DMS79 treated with DMSO at 0.1 percent for 48 hours (cell line): ENCODE data around the gene RHOF.
A peak's percentile ranks its signal among the peaks of the same experiment; 100 is the strongest.

Source experiments
- DNase-seq: peaks from one replicate; lab custom pipeline; 2025; lab: John Stamatoyannopoulos, UW

RHOF gene, protein sequence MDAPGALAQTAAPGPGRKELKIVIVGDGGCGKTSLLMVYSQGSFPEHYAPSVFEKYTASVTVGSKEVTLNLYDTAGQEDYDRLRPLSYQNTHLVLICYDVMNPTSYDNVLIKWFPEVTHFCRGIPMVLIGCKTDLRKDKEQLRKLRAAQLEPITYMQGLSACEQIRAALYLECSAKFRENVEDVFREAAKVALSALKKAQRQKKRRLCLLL

DNA sequence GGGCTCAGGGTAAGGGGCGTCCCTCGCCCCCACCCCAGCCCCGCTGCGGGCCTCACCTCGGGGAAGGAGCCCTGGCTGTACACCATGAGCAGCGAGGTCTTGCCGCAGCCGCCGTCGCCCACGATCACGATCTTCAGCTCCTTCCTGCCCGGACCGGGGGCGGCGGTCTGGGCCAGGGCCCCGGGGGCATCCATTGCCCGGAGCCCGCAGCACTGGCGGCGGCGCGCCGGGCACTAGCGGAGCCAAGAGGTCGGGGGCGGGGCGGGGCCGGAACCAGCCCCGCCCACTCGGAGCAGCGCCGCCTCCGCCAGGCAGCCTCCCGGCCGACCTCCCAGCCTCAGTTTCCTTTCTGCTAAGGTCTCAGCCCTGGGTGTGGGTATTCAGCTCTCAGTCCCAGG, at the start of gene RHOF:
TSS of gene RHOF (minus strand) at position 249 of the 398 bp plus-strand sequence. CDS start at position 194, 55 bp downstream.
- no peak for DNase-seq

DNA sequence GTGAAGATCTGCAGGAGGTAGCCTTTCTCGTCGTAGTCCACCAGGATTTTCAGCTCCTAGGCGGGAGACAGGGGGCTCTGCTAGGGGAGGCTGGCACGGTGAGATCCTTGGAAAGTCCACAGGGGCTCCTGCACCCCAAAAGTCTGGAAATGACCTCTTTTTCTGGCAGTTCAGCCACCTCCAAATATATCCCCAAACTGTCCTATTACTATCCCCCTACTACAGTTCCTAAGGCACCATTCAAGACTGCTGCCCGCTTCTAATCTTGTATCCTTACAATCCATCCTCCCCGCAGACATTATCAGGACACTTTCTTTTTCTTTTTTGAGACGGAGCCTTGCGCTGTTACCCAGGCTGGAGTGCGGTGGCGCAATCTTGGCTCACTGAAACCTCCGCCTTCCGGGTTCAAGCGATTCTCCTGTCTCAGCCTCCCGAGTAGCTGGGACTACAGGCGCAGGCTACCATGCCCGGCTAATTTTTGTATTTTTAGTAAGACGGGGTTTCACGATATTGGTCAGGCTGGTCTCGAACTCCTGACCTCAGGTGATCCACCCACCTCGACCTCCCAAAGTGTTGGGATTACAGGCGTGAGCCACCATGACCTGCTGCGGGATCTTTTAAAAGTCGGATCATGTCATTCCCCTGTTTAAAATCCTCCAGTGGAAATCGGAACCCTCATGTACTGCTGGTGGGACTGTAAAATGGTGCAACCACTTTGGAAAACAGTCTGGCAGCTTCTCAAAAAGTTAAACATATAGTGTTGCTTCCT, 46.7 kb upstream of the RHOF start:
- DNase-seq, result no peak

DNA sequence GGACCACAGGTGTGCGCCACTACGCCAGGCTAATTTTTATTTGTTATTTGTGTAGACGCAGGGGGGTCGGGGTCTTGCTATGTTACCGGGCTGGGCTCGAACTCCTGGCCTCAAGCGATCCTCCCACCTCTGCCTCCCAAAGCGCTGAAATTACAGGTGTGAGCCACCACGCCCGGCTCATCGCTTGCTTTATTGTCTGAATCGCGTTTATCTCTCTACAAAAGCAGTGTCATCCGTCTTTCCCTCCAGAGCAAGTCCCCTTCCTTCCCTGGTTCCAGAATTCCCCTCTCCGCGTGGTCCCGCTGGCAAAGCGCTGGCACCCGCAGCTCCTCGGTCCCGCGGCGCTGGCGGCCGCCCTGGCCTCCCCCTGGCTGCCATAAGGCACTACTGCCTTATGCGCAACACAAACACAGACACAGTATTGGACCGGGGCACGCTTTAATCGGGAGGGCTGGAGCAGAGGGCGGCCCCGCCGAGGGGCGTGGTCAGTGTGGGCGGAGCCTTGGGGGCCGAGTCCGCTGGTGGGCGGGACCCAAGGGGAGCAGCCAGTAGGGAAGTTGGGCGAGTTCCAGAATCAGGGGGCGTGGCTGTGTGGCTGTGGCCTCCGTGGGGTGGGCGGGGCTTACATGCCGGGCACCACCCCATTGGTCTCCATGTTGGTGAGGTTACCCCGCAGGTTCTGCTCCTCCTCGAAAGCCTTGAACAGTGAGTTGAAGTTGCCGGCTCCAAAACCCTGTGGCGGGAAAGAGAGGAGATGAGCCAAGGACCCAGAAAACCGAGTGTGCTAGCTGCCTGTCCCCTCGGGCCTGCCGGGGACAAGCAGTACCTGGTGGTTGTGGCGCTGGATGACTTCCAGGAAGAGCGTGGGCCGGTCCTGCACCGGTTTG, 45.9 kb upstream of the RHOF start:
- peak; percentile 81 for DNase-seq

DNA sequence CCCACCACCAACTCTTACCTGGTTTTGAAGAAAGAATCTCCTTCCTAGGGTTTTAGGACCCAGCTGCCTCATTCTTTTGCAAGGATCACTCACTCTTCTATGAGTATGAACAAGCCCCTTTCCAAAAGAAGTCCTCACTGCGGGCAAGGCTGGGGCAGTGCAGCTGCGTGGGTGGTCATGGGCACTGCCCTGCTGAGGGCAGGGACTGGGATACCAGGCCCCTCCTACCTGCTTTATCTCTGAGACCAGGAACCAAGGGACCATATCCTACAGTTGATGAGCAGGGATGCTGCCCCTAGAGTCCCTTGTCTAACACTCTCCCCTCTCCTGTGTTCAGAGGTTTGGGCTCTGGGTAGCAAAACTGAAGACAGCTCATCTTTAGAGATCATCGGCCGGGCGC, 44.6 kb upstream of the RHOF start:
- DNase-seq, result no peak

DNA sequence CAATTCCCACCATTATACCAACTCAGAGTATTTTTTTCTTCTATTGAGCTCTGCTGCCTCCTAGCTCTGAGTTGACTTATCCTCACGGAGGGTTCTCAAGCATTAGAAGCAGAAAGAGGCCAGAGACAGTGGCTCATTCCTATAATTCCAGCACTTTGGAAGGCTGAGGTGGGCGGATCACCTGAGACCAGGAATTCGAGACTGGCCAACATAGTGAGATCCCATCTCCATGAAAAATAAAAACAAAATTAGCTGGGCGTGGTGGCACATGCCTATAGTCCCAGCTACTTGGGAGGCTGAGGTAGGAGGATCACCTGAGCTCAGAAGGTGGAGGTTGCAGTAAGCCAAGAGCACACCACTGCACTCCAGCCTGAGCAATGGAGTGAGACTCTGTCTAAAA, 44.2 kb upstream of the RHOF start:
- no peak for DNase-seq

DNA sequence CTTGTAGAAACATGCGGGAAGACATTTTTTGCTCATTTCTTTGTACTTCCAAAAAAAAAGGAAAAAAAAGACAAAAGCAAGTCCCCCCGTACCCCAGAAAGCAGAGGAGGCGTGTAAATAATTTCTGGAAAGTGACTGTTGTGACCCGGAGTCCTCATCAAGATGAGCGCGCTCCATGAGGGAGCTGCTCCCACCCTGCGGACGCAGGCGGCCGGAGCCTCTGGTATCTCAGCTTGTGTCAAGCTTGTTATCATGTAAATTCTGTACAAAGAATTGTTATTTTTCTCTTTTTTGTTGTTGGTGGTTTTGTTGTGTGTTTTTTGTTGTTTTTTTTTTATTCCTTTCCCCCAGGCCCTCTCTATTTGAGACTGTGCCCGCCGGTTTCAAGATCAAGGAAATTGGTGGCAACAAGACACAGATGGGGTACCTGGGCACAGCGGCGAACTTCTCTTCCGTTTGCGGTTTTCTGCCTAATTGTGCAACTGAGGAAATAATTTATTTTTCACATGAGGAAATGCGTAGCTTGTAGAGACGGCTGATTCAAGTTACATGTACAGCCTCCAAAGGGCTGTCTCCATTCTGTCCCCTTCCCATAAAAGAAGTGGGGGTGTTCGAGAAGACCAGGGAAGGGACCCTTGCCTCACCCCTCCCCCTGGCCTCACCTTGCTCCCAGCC, 38.2 kb upstream of the RHOF start:
- DNase-seq, result no peak

DNA sequence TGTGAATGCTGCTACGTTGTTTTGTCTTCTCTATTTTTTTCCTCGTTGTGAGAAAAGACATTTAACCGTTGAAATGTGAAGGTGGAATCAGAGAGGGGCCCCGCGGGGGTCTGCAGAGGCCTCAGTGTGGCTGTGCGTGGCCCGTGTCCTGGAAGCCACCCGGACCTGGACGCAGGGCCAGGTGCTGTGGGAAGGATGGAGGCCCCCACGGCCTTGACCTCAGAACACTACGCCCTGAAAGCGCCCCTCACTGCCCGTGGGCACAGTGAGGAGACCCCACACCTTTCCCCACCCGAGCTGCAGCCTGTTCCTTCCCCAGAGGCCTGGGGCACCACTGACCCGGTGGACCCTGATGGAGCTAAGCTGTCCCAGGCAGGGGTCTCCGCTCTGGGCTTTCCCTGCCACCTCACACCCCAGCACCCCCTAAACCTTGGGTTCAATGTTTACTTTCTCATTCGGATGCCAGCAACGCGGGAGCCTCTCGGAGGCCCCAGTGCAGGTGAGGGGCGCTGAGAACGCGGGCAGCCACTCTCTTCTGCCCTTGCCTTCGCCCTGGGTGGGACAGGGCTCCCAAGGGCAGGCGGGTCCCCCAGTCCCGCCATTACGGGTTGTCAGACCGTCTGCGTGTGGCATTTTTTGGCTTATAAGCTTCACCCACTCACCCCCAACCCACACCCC, 37.2 kb upstream of the RHOF start:
- no peak for DNase-seq

DNA sequence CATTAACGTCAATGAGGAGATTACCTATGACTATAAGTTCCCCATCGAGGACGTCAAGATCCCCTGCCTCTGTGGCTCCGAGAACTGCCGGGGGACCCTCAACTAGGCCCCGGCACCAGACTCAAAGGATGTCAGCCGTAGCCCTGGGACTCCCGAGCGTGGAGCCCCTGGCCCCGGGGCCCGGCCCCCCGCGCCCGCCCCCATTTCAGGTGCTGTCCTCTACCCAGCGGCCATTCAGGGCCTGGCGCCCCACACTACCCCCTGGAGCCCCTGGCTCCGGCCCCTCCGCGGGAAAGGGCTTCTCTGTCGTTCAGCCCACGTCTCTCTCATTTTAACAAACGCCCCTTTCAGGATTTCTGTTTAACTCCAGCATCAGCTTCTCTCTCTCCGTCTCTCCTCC, 36.6 kb upstream of the RHOF start:
- DNase-seq, result no peak

DNA sequence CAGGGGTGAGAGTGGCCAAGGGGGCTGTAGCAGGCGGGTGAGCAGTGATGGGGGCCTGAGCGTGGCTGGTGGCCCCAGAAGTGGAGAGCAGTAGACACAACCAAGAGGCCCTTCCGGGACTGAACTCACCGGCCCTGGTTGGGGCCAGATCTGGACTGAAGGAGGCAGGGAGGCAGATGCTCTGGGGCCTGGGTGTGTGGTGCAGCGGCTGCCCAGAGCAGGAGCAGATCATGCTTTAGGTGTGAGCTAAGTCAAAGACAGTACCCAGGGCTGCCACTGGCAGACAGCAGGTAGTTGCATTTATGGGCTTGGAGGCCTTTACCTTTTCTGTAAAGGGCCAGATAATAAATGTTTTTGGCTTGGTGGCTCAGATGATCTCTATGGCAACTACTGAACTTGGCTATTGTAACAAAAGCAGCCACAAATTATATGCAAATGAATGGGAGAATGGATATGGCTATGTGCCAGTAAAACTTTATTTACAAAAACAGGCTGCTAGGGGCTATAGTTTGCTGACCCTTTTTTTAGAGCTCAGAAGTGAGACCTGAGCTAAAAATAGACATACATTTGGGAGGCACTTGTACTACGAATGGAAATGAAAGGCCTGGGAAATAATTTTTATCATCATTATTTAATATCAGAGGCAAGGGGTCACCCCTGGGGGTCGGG, 35.9 kb upstream of the RHOF start:
- no peak for DNase-seq

DNA sequence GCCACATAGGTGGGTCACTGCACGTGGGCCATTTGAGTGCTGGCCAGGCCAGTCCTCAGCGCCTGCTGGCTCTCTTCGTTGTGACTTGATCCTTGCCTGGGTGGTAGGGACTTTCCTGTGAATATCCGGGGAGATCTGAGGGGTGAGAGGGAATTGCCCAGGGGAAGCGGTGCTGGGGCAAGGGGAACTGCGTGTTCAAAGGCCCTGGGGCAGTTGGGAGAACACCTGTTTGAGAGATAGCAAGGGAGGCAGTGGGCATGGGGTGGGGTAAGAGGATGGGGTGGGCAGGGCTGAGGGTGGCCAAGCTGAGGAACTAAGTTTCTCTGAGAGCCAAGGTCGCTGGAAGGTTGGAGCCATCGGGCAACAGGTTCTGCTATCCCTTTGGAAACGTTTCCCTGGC, 35.3 kb upstream of the RHOF start:
- DNase-seq, result no peak

DNA sequence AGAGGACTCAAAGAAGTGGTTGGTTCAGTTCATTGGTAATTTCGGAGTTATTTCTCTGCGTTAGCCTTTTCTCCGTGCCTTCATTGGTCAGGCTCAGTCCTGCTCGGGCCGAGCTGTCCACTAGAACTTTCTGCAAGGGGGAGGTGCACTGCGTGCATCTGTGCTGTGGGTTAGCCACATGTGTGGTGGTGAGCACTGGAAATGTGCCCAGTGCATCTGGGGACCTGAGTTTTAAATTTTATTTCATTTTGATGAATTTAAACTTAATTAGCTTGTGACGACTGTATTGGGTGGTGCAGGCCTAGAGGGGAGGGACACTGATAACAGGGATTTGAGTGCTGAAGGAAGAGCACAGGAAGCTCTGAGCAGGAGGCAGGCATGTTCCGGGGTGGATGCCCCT, 34.8 kb upstream of the RHOF start:
- DNase-seq, result no peak

DNA sequence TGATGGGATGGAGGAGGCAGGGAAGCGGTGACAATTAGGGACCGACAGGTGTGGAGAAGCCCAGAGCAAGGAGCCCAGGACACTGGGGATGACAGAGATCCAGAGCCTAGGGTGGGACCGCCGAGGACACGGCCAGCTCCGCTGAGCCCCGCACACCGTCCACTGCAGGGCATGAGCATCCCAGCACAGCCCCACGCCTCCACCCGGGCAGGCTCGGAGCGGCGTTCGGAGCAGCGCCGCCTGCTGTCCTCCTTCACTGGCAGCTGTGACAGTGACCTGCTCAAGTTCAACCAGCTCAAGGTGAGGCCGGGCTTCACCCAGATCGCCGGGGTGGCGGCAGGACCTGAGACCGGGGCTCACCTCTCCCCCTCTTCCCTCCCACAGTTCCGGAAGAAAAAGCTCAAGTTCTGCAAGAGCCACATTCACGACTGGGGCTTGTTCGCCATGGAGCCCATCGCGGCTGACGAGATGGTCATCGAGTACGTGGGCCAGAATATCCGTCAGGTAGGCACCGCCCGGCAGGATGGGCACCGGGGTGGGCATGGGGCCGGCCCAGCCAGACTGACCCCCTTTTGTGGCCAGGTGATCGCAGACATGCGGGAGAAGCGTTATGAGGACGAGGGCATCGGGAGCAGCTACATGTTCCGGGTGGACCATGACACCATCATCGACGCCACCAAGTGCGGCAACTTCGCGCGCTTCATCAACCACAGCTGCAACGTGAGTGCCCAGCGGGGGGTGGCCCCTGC, 34.0 kb upstream of the RHOF start:
- DNase-seq, result no peak

DNA sequence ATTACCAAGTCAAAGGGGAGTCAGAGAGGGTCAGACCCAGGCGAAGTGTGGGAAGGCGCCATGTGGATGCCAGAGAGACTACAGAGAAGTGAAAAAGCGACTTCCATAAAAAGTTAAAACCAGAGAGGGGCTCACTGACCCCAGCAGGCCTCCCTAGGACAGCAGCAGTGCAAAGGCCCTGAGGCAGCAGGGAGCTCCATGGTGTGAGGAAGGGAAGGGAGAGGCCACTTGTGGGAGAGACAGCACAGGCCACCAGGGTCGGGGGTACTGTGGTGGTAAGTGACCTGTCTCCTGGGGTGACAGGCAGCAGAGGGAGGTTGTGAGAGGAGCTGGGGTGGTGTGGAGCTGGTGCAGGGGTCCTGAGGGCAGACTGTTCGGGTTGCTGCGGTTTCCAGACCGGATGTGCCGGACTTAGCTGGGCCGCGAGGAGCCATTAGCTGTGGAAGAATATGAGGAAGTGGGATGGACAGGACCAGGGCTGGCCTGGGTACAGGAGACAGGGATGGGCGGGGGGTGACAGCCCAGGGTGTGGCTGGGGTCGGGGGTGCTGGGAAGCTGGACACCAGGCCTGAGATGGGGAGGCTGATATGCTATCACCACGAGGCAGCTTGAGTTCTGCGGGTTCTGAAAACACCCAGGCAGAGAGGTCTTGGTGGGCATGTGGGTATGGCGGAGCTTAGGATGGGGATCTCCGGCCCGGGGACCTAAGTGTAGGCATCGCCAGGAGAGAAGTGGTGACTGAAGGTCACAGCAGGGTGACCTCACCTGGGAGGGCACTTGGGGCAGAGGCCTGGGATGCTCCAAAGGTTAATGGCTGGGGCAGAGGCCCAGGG, 33.0 kb upstream of the RHOF start:
- DNase-seq, result no peak

DNA sequence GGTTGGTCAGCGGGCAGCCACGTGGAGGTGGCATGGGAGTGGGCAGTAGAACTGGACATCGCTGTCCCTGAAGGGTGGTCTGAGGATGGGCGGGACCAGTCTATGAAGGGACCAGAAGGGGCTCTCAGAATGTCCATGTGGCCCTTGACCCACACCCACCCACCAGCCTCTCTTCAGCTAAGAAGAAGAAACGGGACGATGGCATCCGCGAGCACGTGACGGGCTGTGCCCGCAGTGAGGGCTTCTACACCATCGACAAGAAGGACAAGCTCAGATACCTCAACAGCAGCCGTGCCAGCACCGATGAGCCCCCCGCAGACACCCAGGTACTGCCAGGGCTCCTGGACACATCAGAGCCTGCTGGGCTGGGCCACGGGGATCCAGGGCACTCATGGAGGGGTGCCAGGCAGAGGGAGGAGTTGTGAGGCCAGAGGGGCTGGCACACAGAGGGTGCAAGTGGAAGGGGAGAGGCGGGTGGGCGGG, 31.6 kb upstream of the RHOF start:
- DNase-seq, result no peak

DNA sequence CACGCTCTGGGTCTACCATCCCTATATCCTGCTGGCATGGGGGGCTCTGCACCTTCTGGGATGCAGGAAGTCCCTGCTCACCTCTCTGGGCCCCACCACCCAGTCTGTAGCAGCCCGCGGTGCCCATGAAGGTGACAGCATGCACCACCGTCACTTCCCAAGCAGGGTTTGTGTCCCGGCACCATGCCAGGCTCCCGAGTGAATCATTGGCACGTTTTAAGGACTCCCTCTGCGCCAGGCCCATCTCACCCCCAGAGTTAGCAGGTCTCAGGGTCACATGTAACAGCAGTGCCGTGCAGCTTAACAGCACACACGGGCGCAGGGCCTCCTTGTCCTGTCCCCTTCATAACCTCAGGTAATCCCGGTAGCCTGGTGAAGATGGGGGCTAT, 30.2 kb upstream of the RHOF start:
- DNase-seq, result no peak

DNA sequence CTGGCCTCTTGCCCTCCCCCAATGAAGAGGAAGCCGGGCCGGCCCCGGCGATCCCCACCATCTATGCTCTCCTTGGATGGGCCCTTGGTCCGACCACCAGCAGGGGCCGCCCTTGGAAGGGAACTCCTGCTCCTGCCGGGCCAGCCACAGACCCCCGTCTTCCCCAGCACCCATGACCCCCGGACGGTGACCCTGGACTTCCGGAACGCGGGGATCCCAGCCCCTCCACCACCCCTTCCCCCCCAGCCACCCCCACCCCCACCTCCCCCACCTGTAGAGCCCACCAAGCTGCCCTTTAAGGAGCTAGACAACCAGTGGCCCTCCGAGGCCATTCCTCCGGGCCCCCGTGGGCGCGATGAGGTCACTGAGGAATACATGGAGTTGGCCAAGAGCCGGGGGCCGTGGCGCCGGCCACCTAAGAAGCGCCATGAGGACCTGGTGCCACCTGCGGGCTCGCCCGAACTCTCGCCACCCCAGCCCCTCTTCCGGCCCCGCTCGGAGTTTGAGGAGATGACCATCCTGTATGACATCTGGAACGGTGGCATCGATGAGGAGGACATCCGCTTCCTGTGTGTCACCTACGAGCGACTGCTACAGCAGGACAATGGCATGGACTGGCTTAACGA, 29.7 kb upstream of the RHOF start:
- DNase-seq, result no peak

DNA sequence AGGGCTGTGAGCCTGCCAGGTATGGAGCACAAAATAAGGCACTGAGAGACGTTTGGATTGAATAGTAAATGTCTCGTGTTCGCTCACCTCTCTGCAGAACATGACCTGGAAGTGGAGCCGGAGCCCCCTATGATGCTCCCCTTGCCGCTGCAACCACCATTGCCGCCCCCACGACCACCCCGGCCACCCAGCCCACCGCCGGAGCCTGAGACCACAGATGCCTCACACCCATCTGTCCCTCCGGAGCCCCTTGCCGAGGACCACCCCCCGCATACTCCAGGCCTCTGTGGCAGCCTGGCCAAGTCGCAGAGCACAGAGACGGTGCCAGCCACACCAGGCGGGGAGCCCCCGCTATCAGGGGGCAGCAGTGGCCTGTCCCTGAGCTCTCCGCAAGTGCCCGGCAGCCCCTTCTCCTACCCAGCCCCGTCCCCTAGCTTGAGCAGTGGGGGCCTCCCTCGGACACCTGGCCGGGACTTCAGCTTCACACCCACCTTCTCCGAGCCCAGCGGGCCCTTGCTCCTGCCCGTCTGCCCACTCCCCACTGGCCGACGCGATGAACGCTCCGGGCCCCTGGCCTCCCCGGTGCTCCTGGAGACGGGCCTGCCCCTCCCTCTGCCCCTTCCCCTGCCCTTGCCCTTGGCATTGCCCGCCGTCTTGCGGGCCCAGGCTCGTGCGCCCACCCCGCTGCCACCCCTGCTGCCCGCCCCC, 29.1 kb upstream of the RHOF start:
- no peak for DNase-seq

DNA sequence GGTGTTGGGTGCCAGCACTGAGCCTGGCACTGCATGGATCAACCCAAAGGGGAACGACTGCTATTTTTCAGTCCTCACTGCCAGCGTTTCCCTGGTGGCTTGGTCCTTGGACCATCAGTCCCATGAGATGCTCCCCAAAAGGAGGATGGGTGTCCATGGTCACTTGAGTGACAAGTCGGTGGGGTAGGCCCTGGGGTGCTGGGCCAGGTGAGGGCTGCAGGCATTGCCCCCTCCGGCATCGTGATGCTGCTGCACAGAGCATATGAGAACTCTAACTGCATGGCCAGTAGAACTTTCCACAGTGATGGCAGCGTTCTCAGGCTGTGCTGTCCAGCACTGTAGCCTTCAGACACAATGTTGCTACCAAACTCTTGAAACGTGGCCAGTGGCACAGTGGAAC, 26.6 kb upstream of the RHOF start:
- DNase-seq, result no peak
